H9 (cell line): ENCODE measurements around the gene CDK5. TPM values are rescaled to one million over a fixed set of nuclear protein-coding genes. Genes with fewer than 3 reads are reported as not detected.
A peak's percentile ranks its signal among the peaks of the same experiment; 100 is the strongest.

Experiments
- DNase-seq: peaks from one replicate; pipeline ENCODE4 v3.0.0-alpha.2; 2017
- H2AFZ ChIP-seq: one replicate; pipeline ENCODE4 v1.6.1; 2013; ENCODE audit warnings: mild to moderate bottlenecking, low read length, control low read depth, moderate library complexity
- H2AK5ac ChIP-seq: 2 replicates; pipeline ENCODE4 v1.6.1; 2013; ENCODE audit warnings: low read length, control low read depth, mixed read lengths; ENCODE audit not compliant: insufficient read length
- H2BK120ac ChIP-seq: one replicate; pipeline ENCODE4 v1.6.1; 2013; ENCODE audit warnings: low read depth, mild to moderate bottlenecking, low read length, control low read depth, inconsistent platforms; ENCODE audit not compliant: poor library complexity, severe bottlenecking
- H2BK12ac ChIP-seq: 2 replicates; pipeline ENCODE4 v1.6.1; 2013; ENCODE audit warnings: low read length, control low read depth, mixed read lengths, low read depth; ENCODE audit not compliant: insufficient read length
- H2BK15ac ChIP-seq: 2 replicates; pipeline ENCODE4 v1.6.1; 2013; ENCODE audit warnings: low read depth, low read length, control low read depth
- H2BK20ac ChIP-seq: one replicate; pipeline ENCODE4 v1.6.1; 2013; ENCODE audit warnings: low read depth, mild to moderate bottlenecking, low read length, control low read depth, inconsistent platforms; ENCODE audit not compliant: poor library complexity, severe bottlenecking
- H2BK5ac ChIP-seq: 2 replicates; pipeline ENCODE4 v1.6.1; 2013; ENCODE audit warnings: low read length, control low read depth, mixed read lengths; ENCODE audit not compliant: insufficient read length
- H3K14ac ChIP-seq: 2 replicates; pipeline ENCODE4 v1.6.1; 2013; ENCODE audit warnings: low read length, control low read depth; ENCODE audit not compliant: insufficient read depth
- H3K18ac ChIP-seq: 2 replicates; pipeline ENCODE4 v1.6.1; 2013; ENCODE audit warnings: low read depth, mild to moderate bottlenecking, mixed read lengths, low read length, control low read depth; ENCODE audit not compliant: insufficient read length
- H3K23ac ChIP-seq: 2 replicates; pipeline ENCODE4 v1.6.1; 2013; ENCODE audit warnings: low read length, control low read depth, mixed read lengths, low read depth; ENCODE audit not compliant: insufficient read length
- H3K23me2 ChIP-seq: 2 replicates; pipeline ENCODE4 v1.6.1; 2013; ENCODE audit warnings: low read depth, mild to moderate bottlenecking, mixed read lengths, low read length, control low read depth; ENCODE audit not compliant: insufficient read length, poor library complexity, severe bottlenecking
- H3K27ac ChIP-seq: 2 replicates; pipeline ENCODE4 v1.5.1; 2013; ENCODE audit warnings: low read length, control low read depth, mixed read lengths, low read depth; ENCODE audit not compliant: insufficient read length
- H3K27me3 ChIP-seq: 2 replicates; pipeline ENCODE4 v1.6.1; 2013; ENCODE audit warnings: low read length, control low read depth, inconsistent platforms; ENCODE audit not compliant: insufficient read depth
- H3K4ac ChIP-seq: 2 replicates; pipeline ENCODE4 v1.6.1; 2013; ENCODE audit warnings: low read depth, mild to moderate bottlenecking, control low read depth, inconsistent platforms, low read length, moderate library complexity
- H3K4me1 ChIP-seq: 2 replicates; pipeline ENCODE4 v1.6.1; 2013; ENCODE audit warnings: low read length, control low read depth, inconsistent platforms; ENCODE audit not compliant: insufficient read depth
- H3K4me2 ChIP-seq: 2 replicates; pipeline ENCODE4 v1.6.1; 2013; ENCODE audit warnings: low read length, control low read depth, mixed read lengths; ENCODE audit not compliant: insufficient read length, insufficient read depth
- H3K56ac ChIP-seq: 2 replicates; pipeline ENCODE4 v1.6.1; 2013; ENCODE audit warnings: low read depth, mild to moderate bottlenecking, mixed read lengths, low read length, control low read depth; ENCODE audit not compliant: insufficient read length
- H3K79me1 ChIP-seq: 2 replicates; pipeline ENCODE4 v1.6.1; 2013; ENCODE audit warnings: low read depth, mild to moderate bottlenecking, moderate library complexity, low read length, control low read depth, inconsistent platforms; ENCODE audit not compliant: insufficient read depth, poor library complexity, severe bottlenecking
- H3K79me2 ChIP-seq: 2 replicates; pipeline ENCODE4 v1.6.1; 2013; ENCODE audit warnings: low read length, control low read depth, inconsistent platforms; ENCODE audit not compliant: insufficient read depth
- H3K9ac ChIP-seq: 2 replicates; pipeline ENCODE4 v1.6.1; 2013; ENCODE audit warnings: low read length, control low read depth, mixed read lengths; ENCODE audit not compliant: insufficient read length; ENCODE audit errors: extremely low read depth
- H3K9me3 ChIP-seq: one replicate; pipeline ENCODE4 v1.6.1; 2013; ENCODE audit warnings: low read depth, low read length, inconsistent platforms; ENCODE audit not compliant: control insufficient read depth
- H3T11ph ChIP-seq: one replicate; pipeline ENCODE4 v1.6.1; 2013; ENCODE audit warnings: mild to moderate bottlenecking, low read length, control low read depth, inconsistent platforms
- H4K20me1 ChIP-seq: one replicate; pipeline ENCODE4 v1.6.1; 2013; ENCODE audit not compliant: control insufficient read depth, insufficient read length, insufficient read depth
- H4K5ac ChIP-seq: 2 replicates; pipeline ENCODE4 v1.6.1; 2013; ENCODE audit warnings: low read depth, mild to moderate bottlenecking, mixed read lengths, low read length, control low read depth; ENCODE audit not compliant: insufficient read length
- H4K8ac ChIP-seq: replicated peaks from 2 replicates; pipeline ENCODE4 v1.6.1; 2013; ENCODE audit warnings: low read length, control low read depth, mixed read lengths, low read depth; ENCODE audit not compliant: insufficient read length
- H4K91ac ChIP-seq: 2 replicates; pipeline ENCODE4 v1.6.1; 2013; ENCODE audit warnings: low read depth, mild to moderate bottlenecking, moderate library complexity, mixed read lengths, low read length, control low read depth; ENCODE audit not compliant: insufficient read length
- H3K27ac Mint-ChIP-seq, 3 experiments: 2 replicates in 2 of 3; 3 replicates in 1 of 3; pipeline ENCODE4 v1.8.0; 2020 to 2021; ENCODE audit warnings: mixed read lengths in 3 of 3, mild to moderate bottlenecking in 1 of 3, moderate library complexity in 1 of 3
- H3K27me3 Mint-ChIP-seq: 2 replicates; pipeline ENCODE4 v1.8.0; 2021; ENCODE audit warnings: low read depth, mild to moderate bottlenecking, moderate library complexity, mixed read lengths
- H3K36me3 Mint-ChIP-seq, 3 experiments: 2 replicates in 2 of 3; 3 replicates in 1 of 3; pipeline ENCODE4 v1.8.0; 2020 to 2021; ENCODE audit warnings: low read depth in 3 of 3, mixed read lengths in 3 of 3; ENCODE audit not compliant: insufficient read depth in 1 of 3
- H3K4me1 Mint-ChIP-seq, 2 experiments: 2 replicates each; pipeline ENCODE4 v1.8.0; 2020; ENCODE audit warnings: mixed read lengths in 2 of 2
- H3K4me3 Mint-ChIP-seq, 2 experiments: 2 replicates in 1 of 2; 3 replicates in 1 of 2; pipeline ENCODE4 v1.8.0; 2020 to 2021; ENCODE audit warnings: mild to moderate bottlenecking in 2 of 2, mixed read lengths in 2 of 2, moderate library complexity in 1 of 2
- H3K9me3 Mint-ChIP-seq, 2 experiments: 2 replicates in 1 of 2; 3 replicates in 1 of 2; pipeline ENCODE4 v1.8.0; 2020; ENCODE audit warnings: mild to moderate bottlenecking in 2 of 2, mixed read lengths in 2 of 2, moderate library complexity in 1 of 2
- WGBS: extraction: QIAGEN DNeasy Blood & Tissue Kit; methylation state at CpG from one replicate; pipeline ENCODE4 v1.1.7; 2013; ENCODE audit warnings: missing lambda C conversion rate, low lambda C conversion rate, mixed read lengths; ENCODE audit not compliant: insufficient read length; ENCODE audit errors: extremely low coverage; 5-methylcytosine and 5-hydroxymethylcytosine counted together
- total RNA-seq: library from RNA; stranded (reverse); gene quantifications from 2 replicates; pipeline ENCODE4 v1.2.1, GENCODE V29; 2021
- TF ChIP-seq, protein P1 (sequence below): fragments of 200-600 bp; sonication (generic); conservative IDR thresholded peaks from 3 replicates; pipeline ENCODE4 v1.8.0; 2021; ENCODE audit warnings: antibody characterized with exemption, mild to moderate bottlenecking

The CDK5 gene
- total RNA-seq, 1 experiment from 2014 or later = 19.9 TPM

DNA sequence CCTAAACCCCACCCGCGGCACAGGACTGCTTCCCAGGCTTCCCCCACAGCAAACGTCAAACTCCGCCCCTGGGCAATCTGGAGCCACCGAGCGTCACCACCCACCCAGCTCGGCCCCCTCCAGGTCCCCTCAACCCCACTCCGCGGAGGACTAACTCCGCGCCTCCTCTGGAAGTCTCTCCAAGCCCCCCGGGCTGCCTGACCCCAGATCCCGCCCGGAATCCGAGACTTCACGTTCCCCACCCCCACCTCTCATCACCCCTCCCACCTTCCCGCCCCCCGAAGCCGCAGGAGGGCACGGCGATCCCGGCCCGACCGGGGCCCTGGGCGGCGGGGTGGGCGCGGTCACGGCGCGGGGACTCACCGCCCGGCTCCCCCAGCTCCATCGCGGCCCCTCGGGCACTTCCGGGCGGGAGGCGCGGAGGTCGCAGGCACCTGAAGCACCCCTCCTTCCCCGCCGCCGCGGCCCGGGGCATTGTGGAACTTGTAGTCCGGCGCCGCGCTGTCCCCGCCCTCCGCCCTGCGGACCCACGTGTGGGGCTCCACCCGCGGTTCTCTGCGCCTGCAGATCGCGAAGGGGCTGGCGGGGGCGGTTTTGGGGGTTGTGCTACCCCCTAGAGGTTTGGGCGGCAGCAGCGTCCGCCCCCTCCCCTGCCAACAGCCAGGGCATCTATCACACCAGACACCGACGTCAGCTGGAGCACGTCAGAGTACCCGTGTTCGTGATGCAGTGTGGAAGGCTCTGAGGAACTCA is 25.6 kb upstream of the CDK5 start, which contains the start of gene TMUB1:
TSS of gene TMUB1 (minus strand) at position 423 of the 753 bp plus-strand sequence. CDS start 930 bp downstream, outside the sequence.
- no peak within 1 kb of the TSS for H3K23ac ChIP-seq
- H3K18ac ChIP-seq = no peak within 1 kb of the TSS
- peaks cover 2% of the 10 kb centered on the region; the same call in 1 of the 2 replicates for H3K4me1 ChIP-seq
- no peak within 1 kb of the TSS for H2BK20ac ChIP-seq
- H4K20me1 ChIP-seq = no peaks in the 10 kb centered on the region
- H2BK120ac ChIP-seq = no peak within 1 kb of the TSS
- no peak within 1 kb of the TSS for H4K8ac ChIP-seq
- DNase-seq = peak; percentile 70
- H3K4ac ChIP-seq = no peak within 1 kb of the TSS
- Mint-ChIP-seq H3K4me1 (peaks cover 34 to 44% of the 10 kb centered on the region in 2 experiments), H3K4me3 (peak within 1 kb of the TSS; percentile 86 to 87), H3K9me3 (no peaks in the 10 kb centered on the region; a peak in 1 of 5 replicates), H3K36me3 (peaks cover 0 to 6% (median 5%) of the 10 kb centered on the region in 3 experiments; a peak in 5 of 7 replicates), H3K27ac (peak within 1 kb of the TSS in 2 of 3 experiments; percentile 89; a peak in 2 of 7 replicates), H3K27me3 (peaks cover 11% of the 10 kb centered on the region)
- H2BK5ac ChIP-seq = no peak within 1 kb of the TSS
- H3K23me2 ChIP-seq = peaks cover 20% of the 10 kb centered on the region
- H4K5ac ChIP-seq = no peak within 1 kb of the TSS
- H2AFZ ChIP-seq = no peak within 1 kb of the TSS
- H3K27me3 ChIP-seq = no peaks in the 10 kb centered on the region; the same call in 1 of the 2 replicates
- H2AK5ac ChIP-seq = no peak within 1 kb of the TSS
- no peak within 1 kb of the TSS for H2BK12ac ChIP-seq
- H3K9ac ChIP-seq = no peak within 1 kb of the TSS
- H3K4me2 ChIP-seq = peak within 1 kb of the TSS; percentile 88
- no peak within 1 kb of the TSS for H3K56ac ChIP-seq
- peaks cover 2% of the 10 kb centered on the region; the same call in 1 of the 2 replicates for H3K79me2 ChIP-seq
- WGBS = no CpG with 5 or more reads among the region's 69 CpGs
- H2BK15ac ChIP-seq = no peak within 1 kb of the TSS
- H3K79me1 ChIP-seq = peaks cover under 1% of the 10 kb centered on the region
- no peak within 1 kb of the TSS for H3K27ac ChIP-seq
- TF ChIP-seq, protein P1, sequence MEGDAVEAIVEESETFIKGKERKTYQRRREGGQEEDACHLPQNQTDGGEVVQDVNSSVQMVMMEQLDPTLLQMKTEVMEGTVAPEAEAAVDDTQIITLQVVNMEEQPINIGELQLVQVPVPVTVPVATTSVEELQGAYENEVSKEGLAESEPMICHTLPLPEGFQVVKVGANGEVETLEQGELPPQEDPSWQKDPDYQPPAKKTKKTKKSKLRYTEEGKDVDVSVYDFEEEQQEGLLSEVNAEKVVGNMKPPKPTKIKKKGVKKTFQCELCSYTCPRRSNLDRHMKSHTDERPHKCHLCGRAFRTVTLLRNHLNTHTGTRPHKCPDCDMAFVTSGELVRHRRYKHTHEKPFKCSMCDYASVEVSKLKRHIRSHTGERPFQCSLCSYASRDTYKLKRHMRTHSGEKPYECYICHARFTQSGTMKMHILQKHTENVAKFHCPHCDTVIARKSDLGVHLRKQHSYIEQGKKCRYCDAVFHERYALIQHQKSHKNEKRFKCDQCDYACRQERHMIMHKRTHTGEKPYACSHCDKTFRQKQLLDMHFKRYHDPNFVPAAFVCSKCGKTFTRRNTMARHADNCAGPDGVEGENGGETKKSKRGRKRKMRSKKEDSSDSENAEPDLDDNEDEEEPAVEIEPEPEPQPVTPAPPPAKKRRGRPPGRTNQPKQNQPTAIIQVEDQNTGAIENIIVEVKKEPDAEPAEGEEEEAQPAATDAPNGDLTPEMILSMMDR = no peak
- no peak within 1 kb of the TSS for H3K14ac ChIP-seq
- no peak within 1 kb of the TSS for H3T11ph ChIP-seq
- H4K91ac ChIP-seq = no peak within 1 kb of the TSS
- H3K9me3 ChIP-seq = no peaks in the 10 kb centered on the region
